HG02852 (cell line): Measurements from ENCODE around the gene ZCCHC7.

Source experiments
- ATAC-seq: cut with Tn5 transposase; IDR thresholded peaks from one replicate; pipeline ENCODE4 v1.9.1; 2021; ENCODE audit warnings: mild to moderate bottlenecking, moderate library complexity; ENCODE audit not compliant: unreplicated experiment

ZCCHC7 gene

GRCh38 chr9:37328556-37329227 lies 208.3 kb downstream of the ZCCHC7 start:
- no peak for ATAC-seq

DNA sequence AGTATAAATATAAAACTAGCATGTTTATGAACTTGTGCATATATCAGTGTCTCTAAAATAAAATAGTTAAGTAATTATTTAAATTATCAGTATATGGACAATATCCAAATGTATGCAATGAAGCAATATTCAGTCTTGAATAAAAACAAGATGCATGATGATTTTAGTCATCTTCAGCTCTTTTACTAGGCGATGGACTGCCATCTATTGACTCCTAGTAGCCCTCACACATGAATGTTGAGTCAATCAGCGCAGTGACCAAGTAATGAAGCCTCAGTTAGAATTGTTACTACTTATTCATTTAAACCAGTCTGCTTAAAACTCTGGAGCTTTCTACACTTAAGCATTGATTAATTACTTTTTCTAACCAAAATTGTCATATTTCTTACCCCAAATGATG lies 209.2 kb downstream of the ZCCHC7 start:
- ATAC-seq, result peak; percentile 46

- ATAC-seq, result no peak
Measured at GRCh38 chr9:37331871-37332270, 211.5 kb downstream of the ZCCHC7 start.

DNA sequence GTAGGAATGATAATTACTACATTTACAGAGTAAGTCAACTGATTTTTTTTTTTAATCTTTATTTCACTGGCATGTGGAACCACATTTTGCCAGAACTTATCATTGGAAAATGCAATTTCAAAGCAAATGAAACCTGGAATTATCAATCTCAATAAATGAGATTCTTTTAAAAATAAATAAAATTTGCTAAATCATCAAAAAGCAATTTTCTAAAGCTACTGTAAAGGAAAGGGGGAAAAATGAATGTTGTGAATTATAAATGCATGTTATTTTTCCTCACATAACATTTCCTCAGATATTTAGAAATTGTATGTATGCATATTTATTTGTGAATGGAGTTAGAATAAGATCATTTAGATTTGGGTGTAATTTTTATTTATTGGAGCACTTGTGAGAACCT lies 212.2 kb downstream of the ZCCHC7 start:
- ATAC-seq, result no peak

DNA sequence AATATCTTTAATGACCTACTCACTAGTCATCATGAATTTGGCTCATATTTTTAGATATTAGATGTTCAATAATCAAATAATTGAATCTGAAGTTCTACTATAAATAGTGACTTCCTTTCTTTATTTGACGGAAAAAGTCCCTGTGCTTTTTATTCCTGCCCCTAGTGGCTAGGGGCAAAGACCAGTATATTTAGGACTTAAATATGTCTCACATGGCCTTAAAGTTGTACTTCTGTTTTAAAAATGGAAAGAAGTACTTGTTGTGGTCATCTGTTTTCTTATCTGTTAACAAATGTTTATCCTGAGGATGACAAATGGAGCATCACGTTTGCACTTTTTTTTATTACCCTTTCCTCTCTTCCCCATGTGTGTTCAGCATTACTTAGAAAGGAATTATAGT lies 212.9 kb downstream of the ZCCHC7 start:
- ATAC-seq, result no peak

DNA sequence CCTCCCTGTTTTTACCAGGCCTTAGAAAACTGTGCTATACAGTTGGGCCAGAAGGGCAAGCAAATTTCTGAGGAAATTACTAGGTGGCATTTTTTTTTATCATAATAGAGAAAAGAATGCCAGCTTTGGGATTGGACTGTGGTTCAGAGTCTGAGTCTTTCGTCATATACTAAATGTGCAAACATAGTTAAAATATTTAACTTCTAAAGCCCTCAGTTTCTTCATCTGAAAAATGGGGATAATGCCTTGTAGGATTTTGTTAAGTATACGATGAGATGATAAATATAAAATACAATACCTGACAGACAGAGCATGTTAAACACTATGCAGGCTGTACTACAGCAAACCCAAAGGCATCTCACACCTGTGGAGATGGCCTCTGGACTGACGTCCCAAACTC lies 214.9 kb downstream of the ZCCHC7 start:
- ATAC-seq, result no peak

- no peak for ATAC-seq
Measured at GRCh38 chr9:37336150-37336549, 215.8 kb downstream of the ZCCHC7 start.

GRCh38 chr9:37337301-37337890 lies 217.0 kb downstream of the ZCCHC7 start:
- no peak for ATAC-seq

GRCh38 chr9:37338218-37338617 lies 217.8 kb downstream of the ZCCHC7 start:
- no peak for ATAC-seq

- ATAC-seq, result no peak
Measured at GRCh38 chr9:37339923-37340322, 219.5 kb downstream of the ZCCHC7 start.

- no peak for ATAC-seq
Measured at GRCh38 chr9:37340961-37341360, 220.6 kb downstream of the ZCCHC7 start.

DNA sequence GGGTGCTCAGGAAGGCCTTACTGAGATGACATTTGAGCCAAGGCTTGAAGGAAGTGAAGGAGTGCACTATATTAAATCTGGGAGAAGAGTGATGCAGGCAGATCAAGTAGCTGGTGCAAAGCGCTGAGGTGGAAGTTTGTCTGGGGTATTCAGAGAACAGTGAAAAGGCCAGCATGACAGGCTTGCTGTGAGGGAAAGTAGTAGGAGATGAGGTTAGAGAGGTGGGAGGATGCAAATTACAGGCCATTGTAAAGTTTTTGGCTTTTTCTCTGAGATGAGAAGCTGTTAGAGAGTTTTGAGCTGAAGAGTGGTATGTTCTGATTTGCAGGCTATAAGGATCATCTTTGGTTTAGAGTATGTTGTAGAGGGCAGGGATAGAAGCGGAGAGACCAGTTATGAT lies 221.3 kb downstream of the ZCCHC7 start:
- no peak for ATAC-seq

DNA sequence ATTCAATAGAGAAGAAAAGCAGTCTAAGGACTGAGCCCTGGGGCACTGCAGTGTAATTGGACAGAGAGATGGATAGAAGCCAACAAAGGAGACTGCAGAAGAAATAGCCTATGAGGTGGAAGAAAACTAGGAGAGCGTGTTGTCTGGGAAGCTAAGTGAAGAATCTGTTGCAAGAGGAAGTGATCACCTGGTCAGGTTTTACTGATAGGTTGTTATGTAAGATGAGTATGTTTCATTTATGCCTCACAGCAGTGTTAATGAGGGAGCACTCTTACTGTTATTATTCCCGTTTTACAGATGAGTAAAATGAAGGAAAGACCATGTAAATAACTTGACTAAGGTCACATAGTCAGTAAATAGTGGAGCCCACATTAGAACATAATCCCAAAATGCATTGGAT lies 222.1 kb downstream of the ZCCHC7 start:
- ATAC-seq, result no peak

DNA sequence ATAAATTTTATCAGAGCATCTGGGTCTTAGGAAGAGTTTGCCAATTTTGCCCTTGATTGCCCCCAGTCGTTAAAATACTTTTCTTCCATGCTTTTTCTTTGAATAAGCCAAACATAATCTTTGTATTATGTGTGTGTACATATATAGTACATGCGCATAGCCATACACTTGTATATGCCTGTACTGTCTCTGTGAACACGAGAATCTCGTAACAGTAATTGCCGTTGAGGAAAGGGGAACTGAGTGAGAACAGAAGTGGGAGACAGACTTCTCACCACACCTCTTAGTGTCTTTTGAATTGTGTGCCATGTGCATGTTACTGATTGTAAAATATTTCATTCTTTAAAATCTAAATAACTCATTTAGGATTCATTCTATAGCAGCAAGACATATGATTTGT lies 222.5 kb downstream of the ZCCHC7 start:
- ATAC-seq, result peak; percentile 74

DNA sequence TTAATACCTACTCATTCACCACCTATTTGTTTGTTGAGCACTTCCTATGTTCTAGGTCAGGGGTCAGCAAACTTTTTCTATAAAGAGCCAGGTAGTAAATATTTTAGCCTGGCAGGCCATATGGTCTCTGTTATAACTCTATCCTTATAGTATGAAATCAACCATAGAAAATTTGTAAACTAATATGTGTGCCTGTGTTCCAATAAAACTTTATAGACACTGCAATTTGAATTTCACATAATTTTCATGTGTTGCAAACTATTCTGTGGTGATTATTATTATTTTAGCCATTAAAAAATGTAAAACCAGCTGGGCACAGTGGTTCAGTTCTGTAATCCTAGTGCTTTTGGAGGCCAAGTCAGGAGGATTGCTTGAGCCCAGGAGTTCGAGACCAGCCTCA lies 223.3 kb downstream of the ZCCHC7 start:
- ATAC-seq, result no peak

DNA sequence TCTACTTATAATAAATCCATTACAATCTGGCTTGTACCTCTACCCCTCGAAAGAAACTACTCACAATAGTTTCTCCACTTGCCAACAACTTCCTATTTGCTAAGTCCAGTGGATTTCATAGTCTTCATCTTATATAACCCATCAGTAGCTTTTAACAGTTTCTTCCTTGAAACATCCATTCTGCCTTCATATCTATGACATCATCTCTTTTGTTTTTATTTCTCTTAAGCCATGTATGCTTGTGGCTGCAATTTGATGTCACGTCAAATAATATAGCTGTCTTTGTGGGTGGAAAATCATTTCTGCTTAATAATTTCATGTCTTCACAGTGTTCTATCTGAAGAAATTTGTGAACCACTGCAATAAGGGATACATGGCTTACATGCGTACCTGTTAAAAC lies 224.7 kb downstream of the ZCCHC7 start:
- ATAC-seq, result no peak

DNA sequence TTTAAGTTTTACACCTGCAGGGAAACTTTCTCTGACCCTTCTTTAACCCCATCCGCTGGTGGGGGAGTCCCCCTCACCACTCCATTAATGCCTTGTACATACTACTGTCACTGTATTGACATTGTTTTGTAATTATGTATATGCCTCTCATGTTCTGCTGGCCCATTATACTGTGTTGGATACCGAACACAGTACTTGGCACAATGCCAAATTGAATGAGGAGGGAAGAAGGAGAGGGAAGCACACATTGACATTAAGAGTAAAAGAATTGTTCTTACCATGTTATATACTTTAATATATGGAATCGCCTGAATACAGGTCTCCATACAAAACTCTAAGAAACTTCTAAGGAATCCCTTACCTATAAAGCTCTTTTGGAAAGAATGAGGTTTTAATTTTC lies 228.5 kb downstream of the ZCCHC7 start:
- ATAC-seq, result no peak

- no peak for ATAC-seq
Measured at GRCh38 chr9:37350486-37351190, 230.3 kb downstream of the ZCCHC7 start.

DNA sequence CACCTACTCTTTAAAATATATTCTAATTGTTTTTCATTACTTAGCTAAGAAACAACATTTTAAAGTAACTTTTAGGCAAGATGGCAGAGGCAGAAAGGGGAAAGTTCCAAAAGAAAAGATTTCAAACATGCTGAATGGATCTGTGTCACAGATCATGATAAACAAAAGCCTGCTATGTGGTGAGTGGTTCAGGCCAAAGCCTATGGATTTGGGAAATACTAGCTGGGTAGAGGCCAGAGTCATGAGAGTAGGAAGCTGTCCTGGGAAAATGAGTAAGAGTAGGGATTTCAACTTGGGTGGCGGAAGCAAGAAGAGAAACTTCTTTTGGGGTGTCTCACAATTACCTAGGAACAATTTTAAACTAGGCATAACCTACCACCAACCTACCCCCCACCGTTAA lies 233.4 kb downstream of the ZCCHC7 start:
- no peak for ATAC-seq

GRCh38 chr9:37362430-37362829 lies 242.1 kb downstream of the ZCCHC7 start:
- no peak for ATAC-seq

DNA sequence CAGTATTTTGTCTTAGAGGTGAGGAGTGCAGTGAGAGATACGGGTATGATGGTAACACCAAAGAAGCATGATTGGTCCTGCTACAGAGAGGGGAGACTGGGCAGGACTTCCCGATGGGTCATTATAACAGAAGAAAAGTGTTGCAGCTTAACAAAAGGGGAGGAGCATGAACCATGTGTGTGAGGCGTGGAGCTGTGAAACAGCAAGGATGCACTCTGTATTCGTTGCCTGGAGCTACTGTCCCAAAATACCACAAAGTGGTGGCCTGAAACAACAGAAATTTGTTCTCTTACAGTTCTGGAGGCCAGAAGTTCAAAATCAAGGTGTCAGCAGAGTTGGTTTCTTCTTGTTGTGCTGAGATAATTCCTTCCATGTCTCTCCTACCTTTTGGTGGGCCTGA lies 242.8 kb downstream of the ZCCHC7 start:
- ATAC-seq, result no peak

DNA sequence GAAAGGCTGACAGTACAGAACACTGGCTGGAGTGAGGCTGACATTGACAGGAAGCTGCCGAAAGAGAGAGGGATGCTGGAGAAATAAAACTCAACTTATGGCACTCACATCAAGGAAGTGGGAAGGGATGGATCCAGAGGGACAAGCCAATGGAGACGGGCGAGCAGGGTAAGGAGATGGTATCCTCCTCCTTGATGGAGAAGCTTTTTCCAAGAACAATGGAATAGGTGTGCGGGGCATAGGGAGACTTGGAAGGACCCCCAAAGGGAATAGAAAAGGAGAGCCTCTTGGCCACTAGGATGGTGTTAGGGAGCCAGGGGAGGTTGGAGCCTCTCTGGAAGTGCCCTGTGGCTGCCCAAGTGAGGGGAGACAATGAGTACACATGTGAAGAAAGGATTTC lies 243.8 kb downstream of the ZCCHC7 start:
- no peak for ATAC-seq
